Hippocampal formation (tissue), 2 donors: ENCODE results near the gene INSIG1.

Source experiments
- DNase-seq, 2 donors: peaks; one replicate each; lab custom pipeline; 2025; lab: John Stamatoyannopoulos, UW

Gene INSIG1

GRCh38 chr7:155297517-155298287, at the start of gene INSIG1:
INSIG1 (plus strand) TSS chr7:155297878; CDS start chr7:155298286, 408 bp downstream.
- DNase-seq, result peak; percentile 90

GRCh38 chr7:155248366-155248756, 49.3 kb upstream of the INSIG1 start:
- DNase-seq, result no peak

- DNase-seq, result no peak
Measured at GRCh38 chr7:155251831-155252230, 45.8 kb upstream of the INSIG1 start.

GRCh38 chr7:155252444-155252887, 45.2 kb upstream of the INSIG1 start:
- DNase-seq, result no peak

GRCh38 chr7:155252892-155253501, 44.7 kb upstream of the INSIG1 start:
- DNase-seq, result no peak

GRCh38 chr7:155254018-155254417, 43.7 kb upstream of the INSIG1 start:
- DNase-seq, result no peak

- no peak for DNase-seq
Measured at GRCh38 chr7:155255071-155255470, 42.6 kb upstream of the INSIG1 start.

GRCh38 chr7:155255621-155256020, 42.1 kb upstream of the INSIG1 start:
- no peak for DNase-seq

- no peak for DNase-seq
Measured at GRCh38 chr7:155256081-155256760, 41.5 kb upstream of the INSIG1 start.

- DNase-seq, result no peak
Measured at GRCh38 chr7:155256761-155257481, 40.8 kb upstream of the INSIG1 start.

- DNase-seq, result no peak
Measured at GRCh38 chr7:155257482-155258225, 40.0 kb upstream of the INSIG1 start.

- DNase-seq, result no peak
Measured at GRCh38 chr7:155258226-155258560, 39.5 kb upstream of the INSIG1 start.

- no peak for DNase-seq
Measured at GRCh38 chr7:155259866-155260497, 37.7 kb upstream of the INSIG1 start.

- no peak for DNase-seq
Measured at GRCh38 chr7:155260498-155260872, 37.2 kb upstream of the INSIG1 start.

- no peak for DNase-seq
Measured at GRCh38 chr7:155261031-155261985, 36.4 kb upstream of the INSIG1 start.

- DNase-seq, result no peak
Measured at GRCh38 chr7:155262031-155262430, 35.6 kb upstream of the INSIG1 start.

GRCh38 chr7:155263051-155263450, 34.6 kb upstream of the INSIG1 start:
- DNase-seq, result no peak

- DNase-seq, result no peak
Measured at GRCh38 chr7:155263581-155264143, 34.0 kb upstream of the INSIG1 start.

- DNase-seq, result no peak
Measured at GRCh38 chr7:155265144-155265543, 32.5 kb upstream of the INSIG1 start.

GRCh38 chr7:155265961-155266360, 31.7 kb upstream of the INSIG1 start:
- DNase-seq, result no peak
